AG04450 (cell line): Measurements from ENCODE around the gene HSD3B7. TPM values are rescaled to one million over a fixed set of nuclear protein-coding genes. Genes with fewer than 3 reads are reported as not detected.

ENCODE experiments used
- CTCF ChIA-PET: fragments of 300-600, 350-600 bp; formaldehyde crosslinking; extraction: SDS; loops from one replicate; lab custom pipeline; 2022; ENCODE audit warnings: antibody characterized with exemption, inconsistent platforms; lab: Charles Lee
- POLR2A ChIA-PET: fragments of 350-600 bp; formaldehyde crosslinking; extraction: SDS; loops from one replicate; lab custom pipeline; 2021; ENCODE audit warnings: antibody characterized with exemption, inconsistent platforms; lab: Yijun Ruan, JAX
- DNase-seq: peaks from one replicate; pipeline ENCODE4 v3.0.0-alpha.2; 2011; ENCODE audit warnings: low read depth, low spot score
- H3K27ac ChIP-seq: one replicate; pipeline ENCODE4 v1.5.1; 2012; ENCODE audit warnings: low read depth, low read length, control low read depth
- H3K27me3 ChIP-seq: one replicate; pipeline ENCODE4 v1.6.0; 2012; ENCODE audit warnings: low read length; ENCODE audit not compliant: control insufficient read depth, insufficient read depth
- H3K4me3 ChIP-seq: 2 replicates; pipeline ENCODE4 v1.5.1; 2011; ENCODE audit warnings: mild to moderate bottlenecking, low read depth, low read length, control low read depth
- H3K9me3 ChIP-seq: 2 replicates; pipeline ENCODE4 v1.5.1; 2012; ENCODE audit warnings: low read length; ENCODE audit not compliant: control insufficient read depth, insufficient read depth
- CTCF ChIP-seq: IDR thresholded peaks from 2 replicates; pipeline ENCODE4 v1.5.1; 2011; ENCODE audit warnings: low read depth, low read length, control low read depth, inconsistent platforms
- polyA plus RNA-seq: library from polyadenylated mRNA; depleted of rRNA; stranded (reverse); fragments of >200 nt; gene quantifications from 2 replicates; pipeline ENCODE4 v1.2.3, GENCODE V29; 2011

Gene HSD3B7
- polyA plus RNA-seq, 1 experiment: 6.1 TPM

GRCh38 chr16:30963925-30964511 is 21.0 kb upstream of the HSD3B7 start:
- CTCF ChIA-PET: no interaction called here
- POLR2A ChIA-PET: no interaction called here
- no peak for DNase-seq

GRCh38 chr16:30964574-30965226 is 20.3 kb upstream of the HSD3B7 start:
- DNase-seq: no peak
- Histone ChIP-seq H3K27me3 (no peaks in the 10 kb centered on the region), H3K4me3 (no peak overlapping the region), H3K27ac (no peak overlapping the region), H3K9me3 (no peaks in the 10 kb centered on the region)
- ChIA-PET CTCF (interaction anchor here (1.3 kb wide), 1 partner anchor 11 kb away, joined by 5 read pairs; no protein-coding TSS in a partner anchor), POLR2A (no interaction called here)
- TF ChIP-seq CTCF: no peak

More at GRCh38 chr16:30963925-30964511, 21.0 kb upstream of the HSD3B7 start:
- no peak overlapping the region for H3K4me3 ChIP-seq
- H3K9me3 ChIP-seq: no peaks in the 10 kb centered on the region
- H3K27me3 ChIP-seq: no peaks in the 10 kb centered on the region
- no peak for TF ChIP-seq CTCF
- no peak overlapping the region for H3K27ac ChIP-seq

- TF ChIP-seq CTCF: no peak
- DNase-seq: no peak
- POLR2A ChIA-PET: no interaction called here
- CTCF ChIA-PET: interaction anchor here (0.8 to 1.3 kb wide), 2 partner anchors 11 to 121 kb away, joined by 5 to 10 read pairs; no protein-coding TSS in a partner anchor
- Histone ChIP-seq H3K9me3 (no peaks in the 10 kb centered on the region), H3K27ac (no peak overlapping the region), H3K4me3 (no peak overlapping the region), H3K27me3 (no peaks in the 10 kb centered on the region)
Observed at GRCh38 chr16:30965436-30965835, 19.6 kb upstream of the HSD3B7 start.

- Histone ChIP-seq H3K4me3 (no peak overlapping the region), H3K9me3 (no peaks in the 10 kb centered on the region), H3K27ac (no peak overlapping the region), H3K27me3 (no peaks in the 10 kb centered on the region)
- ChIA-PET CTCF (interaction anchor here (0.8 to 1.3 kb wide), 2 partner anchors 12 to 122 kb away, joined by 5 to 10 read pairs; no protein-coding TSS in a partner anchor), POLR2A (no interaction called here)
- DNase-seq: no peak
- TF ChIP-seq CTCF: no peak
Observed at GRCh38 chr16:30966033-30966619, 18.9 kb upstream of the HSD3B7 start.

- Histone ChIP-seq H3K4me3 (no peak overlapping the region), H3K27me3 (no peaks in the 10 kb centered on the region), H3K27ac (no peak overlapping the region), H3K9me3 (no peaks in the 10 kb centered on the region)
- ChIA-PET POLR2A (no interaction called here), CTCF (no interaction called here)
- no peak for TF ChIP-seq CTCF
- DNase-seq: no peak
Observed at GRCh38 chr16:30967795-30968194, 17.2 kb upstream of the HSD3B7 start.
